DMS153 treated with DMSO at 0.1 percent for 48 hours (cell line): ENCODE results near the gene FDXR.
A peak's percentile ranks its signal among the peaks of the same experiment; 100 is the strongest.

ENCODE experiments used
- DNase-seq: peaks from one replicate; lab custom pipeline; 2025; ENCODE audit not compliant: unreplicated experiment; lab: John Stamatoyannopoulos, UW

FDXR gene

DNA sequence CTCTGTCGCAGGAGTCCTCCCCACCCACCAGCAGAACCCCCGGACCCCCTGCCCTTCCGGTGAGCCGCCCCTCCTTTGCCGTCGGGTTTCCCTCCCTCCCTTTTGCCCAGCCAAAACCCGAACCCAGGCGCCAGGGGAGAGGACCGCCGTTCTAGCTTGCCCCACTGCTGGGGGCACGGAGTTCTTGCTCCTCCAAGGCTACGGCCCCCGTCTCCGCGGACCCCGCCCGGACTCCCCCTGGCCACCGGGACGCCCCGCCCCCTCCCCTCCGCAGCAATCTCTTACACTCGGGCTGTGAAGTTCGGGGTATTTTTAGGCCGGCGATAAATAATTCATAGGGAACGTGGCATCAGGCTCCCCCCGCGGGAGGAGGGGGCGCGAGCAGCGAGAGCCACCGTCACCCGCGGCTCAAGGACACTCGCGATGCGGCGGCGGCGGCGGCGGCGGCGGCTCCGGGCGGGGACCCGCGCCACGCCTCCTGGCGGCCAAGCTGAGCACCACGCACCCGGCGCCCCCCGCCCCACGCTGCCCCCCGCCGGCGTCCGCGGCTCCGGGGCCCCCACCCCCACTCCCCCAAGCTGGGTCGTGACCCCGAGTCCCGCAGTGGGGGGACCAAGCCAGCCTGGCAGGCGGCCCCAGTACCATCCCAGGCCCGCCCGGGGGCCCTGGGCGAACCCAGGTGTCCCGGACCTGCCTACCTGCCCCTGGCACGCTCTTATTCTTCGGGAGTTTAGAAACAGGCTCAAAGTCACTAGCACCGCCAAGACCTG is 13.2 kb downstream of the FDXR start, which contains the start of gene GRIN2C:
TSS of gene GRIN2C (minus strand) at position 427 of the 770 bp plus-strand sequence. CDS start 4,793 bp downstream, outside the sequence.
- no peak for DNase-seq

DNA sequence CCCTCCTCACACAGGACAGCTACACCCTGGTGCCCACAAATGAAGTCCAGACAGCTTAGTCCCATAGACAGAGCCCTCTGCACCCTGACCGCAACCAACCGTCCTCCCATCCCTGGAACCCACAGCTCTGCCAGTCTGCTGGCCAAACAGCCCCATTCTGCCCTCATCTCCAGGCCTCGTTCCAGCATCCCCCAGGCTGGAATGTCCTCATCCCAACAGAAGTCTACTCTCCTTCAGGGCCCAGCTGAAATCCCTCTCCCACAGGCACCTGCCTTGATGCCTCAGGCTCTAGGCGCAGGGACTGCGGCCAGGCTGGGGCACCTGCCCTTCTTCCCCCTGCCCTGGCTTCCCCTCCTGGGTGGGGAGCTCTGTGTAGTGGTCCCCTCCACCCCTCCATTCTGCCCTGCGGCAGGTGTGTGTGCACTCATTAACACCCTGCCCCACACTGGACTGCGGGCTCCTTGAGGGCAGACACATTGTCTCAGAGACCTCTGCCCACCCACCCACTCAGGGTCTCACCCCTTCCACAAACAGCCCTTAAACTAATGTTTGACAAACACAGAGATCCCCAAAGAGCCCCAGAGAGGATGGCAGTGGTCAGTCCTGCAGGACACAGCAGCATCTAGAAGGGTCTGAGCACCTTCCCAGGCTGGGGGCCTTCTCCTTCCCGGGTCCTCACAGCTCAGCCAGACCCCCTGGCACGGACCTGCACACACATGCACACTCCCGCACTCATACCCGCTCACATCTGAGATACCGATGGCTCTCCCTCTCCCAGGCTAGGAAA is 13.9 kb downstream of the FDXR start:
- DNase-seq: no peak

DNA sequence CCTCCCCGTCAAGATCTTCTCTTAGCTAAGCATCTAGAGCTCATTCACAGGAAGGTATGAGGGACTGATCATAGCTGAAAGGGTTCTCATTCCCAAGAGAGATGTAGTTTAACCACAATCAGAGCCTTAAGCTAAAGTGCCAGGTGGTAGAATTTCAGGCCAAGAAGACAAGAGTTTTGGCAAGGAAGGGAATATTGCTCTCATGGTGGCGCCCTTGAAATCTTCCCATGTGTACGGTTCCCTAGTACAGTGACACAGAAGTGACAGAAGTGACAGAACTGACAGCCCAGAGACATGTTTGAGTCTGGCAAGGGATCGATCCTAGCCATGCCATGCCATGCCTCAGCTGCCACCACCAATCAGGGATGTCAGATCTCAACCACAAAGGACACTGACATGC is 15.6 kb downstream of the FDXR start:
- DNase-seq: no peak

DNA sequence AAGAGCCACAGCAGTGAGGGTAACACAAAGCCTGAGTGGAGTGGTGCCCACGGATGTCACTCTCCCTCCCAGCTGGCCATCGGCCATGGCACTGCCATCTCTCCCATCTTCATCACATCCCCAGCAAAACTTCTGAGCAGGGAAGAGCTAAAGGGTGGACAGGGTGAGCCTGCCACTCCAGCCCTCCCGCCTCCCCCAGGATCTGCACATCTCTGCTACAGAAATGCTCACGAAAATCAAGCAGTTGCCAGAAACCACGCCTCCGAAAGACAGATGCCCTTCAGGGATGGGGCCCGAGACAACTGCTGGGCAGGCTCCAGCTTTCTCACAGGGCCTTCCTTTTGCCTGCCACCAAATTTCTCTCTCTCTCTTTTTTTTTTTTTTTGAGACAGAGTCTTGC is 16.7 kb downstream of the FDXR start:
- no peak for DNase-seq

DNA sequence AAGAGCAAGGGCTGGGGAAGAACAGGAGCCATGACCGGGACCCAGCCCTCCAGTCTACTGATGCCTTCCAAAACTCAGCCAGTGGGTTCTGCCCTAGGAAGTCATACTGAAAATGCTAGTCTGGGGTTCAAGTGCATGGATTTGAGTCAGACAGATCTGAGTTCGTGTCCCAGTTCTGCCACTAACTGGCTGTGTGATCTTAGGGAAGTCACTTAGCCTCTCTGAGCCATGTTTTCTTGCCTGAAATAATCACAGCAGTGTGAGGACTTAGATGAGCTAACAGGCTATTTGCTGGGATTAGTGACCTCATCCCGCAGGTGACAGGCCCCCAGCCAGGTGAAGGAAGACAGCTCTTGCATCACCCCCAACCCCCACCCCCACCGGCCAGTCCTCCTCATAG is 17.5 kb downstream of the FDXR start:
- no peak for DNase-seq

DNA sequence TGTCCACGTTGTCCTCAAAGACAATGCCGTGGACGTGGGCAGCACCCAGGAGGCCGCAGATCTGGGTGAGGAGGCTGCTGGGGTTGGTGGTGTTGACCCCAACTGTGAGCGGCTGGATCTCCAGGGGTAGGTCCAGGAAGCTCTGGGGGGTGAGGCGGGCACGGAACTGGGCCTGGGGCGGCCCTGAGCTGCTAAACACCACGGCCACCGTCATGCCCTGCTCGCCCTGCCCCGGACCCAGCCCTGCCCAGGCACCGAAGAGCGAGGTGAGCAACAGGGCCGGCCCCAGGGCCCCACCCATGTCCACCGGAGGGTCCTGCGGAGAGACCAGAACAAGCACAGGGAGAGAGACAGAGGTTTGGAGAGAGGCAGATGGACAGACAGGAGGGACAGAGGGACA is 18.0 kb downstream of the FDXR start:
- DNase-seq: no peak

DNA sequence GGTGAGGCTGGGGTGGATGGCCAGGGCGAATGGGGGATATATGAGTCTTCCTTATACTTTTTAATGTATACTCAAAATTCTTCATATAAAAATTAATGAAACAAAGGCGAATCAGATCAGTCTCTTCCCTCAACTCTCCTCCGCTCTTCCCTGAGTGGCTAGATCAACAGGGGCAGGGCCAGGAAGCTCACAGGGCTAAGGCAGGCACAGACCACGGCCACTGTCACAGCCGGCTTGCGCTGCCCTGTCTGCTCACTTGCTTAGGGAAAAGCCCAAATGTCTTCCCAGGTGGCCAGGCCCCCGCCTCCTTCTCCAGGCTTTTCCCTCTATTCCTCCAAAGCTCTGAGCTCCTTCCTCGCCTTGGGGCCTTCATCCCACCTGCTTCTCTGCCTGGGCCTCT is 19.1 kb downstream of the FDXR start:
- DNase-seq: no peak

DNA sequence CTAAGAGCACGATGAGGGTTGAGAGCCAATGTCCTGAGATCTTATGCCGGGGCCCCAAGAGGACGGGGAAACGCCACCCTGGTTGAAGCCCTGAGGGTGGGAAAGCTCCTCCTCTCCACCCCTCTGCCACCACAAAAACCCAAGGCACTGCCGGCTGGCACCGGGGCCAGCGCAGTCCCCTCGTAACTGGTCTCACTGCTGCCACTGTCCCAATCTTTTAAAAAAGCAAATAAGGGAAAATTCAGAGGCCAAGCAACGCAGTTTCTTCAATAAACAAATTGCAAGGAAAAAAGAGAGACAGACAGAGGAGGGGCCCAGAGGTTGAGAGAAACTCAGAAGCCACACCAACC is 19.8 kb downstream of the FDXR start:
- no peak for DNase-seq

DNA sequence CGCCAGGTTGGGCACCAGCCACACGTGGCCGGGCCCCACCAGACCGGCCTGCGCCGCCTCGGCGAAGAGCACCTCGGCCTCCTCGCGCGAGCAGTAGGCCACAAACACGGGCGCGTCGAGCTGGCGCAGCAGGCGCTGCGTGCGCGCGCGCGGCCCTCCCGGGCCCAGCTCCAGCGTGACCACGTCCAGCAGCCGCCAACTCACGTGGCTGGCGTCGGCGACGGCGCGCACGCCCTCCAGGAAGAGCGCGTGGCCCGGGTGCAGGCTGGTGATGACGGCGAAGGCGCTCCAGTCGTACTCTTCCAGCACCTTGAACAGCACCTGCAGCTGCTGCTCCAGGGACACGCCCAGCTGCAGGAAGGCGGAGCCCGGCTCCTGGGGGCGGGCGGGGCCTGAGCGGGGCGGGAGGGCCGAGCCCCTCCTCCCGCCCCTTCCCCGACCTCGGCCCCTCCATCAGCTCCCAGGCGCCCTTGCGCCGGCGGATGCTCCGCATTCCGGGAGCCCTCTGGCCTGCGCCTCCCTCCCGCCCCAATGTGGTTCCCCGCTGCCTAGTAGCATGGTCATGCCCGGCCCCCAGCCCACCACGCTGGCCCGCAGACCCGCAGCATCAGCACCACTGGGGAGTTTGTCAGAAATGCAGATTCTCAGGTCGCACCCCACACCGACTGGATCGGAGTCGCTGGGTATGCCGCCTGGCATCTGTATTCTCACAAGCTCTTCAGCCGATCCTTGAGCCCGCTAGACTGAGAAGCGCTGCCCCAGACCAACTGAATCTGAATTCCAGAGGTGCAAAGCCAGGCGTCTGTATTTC is 20.4 kb downstream of the FDXR start:
- DNase-seq: peak; percentile 86

DNA sequence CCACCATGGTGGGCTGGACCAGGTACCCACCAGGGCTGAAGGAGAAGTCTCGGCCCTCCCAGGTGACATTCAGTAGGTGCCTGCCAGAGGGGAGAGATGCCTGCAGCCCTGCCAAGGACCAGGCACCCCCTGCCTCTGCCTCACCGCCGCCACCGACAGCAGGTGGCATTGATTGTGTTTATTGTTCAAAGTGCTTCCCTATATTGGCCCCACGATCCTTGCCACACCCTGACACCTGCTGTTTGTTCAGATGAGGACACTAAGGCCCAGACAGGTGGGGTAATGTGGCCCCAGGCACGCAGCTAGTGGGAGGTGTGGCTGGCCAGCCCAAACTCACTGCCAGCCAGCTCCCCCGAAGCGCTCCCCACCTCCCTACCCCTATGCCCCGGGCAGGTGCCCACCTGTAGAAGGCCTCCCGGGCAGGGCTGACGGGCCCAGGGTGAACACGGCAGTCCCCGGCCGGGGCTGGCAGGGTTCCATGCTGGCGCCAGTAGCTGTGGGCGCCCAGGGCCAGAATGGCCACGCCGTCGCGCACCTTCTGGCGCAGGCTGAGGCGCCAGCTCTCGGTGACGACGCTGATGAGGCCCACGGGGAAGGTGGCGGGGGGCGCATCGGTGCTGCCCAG is 21.1 kb downstream of the FDXR start:
- peak; percentile 38 for DNase-seq

DNA sequence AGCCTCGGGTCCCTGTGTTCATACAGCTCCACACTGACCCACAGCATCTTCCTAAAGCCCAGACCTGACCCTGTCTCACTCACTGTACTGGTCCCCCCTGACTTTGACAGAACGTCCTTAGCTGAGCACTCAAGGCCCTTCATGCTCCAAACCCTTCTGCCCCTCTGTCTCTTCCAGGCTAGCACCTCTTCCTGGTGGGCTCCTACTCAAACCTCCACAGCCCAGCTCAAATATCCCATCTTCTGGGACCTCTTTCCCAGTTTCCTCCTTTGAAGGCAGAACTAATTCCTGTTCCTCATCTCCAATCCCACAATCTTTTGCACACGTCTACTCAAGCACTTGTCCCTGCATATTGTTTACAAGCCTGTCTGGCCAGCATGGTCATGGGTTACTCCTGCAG is 21.9 kb downstream of the FDXR start:
- no peak for DNase-seq

DNA sequence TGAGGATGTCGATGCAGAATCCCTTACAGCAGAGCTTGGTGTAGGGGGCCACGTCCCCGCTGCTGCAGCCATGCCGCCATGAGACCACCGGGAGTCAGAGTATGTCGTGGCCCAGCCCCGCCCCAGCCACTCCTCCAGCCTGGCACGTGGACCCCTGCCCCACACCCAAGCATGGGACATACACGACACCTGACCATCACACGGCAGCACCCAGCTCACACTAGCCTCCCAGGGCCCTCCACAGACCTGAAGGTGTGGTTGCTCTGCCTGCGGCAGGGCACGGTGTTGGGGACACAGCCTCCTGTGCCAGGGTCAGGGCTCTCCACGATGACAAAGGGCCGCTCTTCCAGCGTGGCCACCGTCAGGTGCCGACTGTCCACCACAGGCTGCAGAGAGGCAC is 22.5 kb downstream of the FDXR start:
- DNase-seq: no peak

DNA sequence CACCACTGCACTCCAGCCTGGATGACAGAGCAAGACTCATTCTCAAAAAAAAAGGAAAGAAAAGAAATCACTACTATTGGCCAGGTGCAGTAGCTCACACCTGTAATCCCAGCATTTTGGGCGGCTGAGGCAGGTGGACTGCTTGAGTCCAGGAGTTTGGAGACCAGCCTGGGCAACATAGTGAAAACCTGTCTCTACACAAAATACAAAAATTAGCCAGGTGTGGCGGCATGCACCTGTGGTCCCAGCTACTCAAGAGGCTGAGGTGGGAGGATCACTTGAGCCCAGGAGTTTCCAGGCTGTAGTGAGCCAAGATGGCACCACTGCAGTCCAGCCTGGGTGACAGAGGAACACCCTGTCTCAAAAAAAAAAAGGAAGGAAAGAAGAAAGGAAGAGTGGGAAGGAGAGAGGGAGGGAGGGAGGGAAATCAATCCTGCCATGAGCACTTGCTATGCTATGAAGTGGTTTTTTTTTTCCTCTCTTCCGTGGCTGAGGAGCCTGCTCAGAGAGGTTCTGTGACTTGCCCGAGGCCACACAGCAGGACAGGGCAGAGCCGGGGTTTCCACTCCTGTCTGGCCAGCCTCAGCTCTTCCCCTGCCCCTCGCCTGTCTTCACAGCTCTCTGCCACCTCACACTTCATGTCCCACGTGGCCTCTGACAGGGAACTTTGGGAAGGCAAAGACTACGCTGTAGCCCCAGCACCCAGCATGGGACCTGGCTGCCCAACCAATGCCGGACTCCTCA is 24.0 kb downstream of the FDXR start:
- no peak for DNase-seq

DNA sequence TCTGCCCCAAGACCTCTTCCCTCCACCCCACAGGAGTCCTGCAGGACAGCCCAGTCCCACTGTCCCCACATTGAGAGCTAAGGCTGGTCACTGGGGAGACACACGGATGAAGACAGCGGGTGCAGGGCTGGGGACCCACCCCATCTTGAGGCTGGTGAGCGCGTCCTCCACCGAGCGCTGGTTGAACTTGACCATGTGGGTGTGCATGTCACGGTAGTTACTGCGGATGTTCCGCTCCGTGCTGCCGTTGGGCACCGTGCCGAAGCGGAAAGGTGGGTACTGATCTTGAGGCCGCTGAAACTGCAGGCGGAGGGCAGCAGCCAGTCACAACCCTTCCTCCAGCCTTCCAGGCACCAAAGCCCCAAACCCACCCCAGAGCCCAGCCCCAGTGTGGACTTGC is 26.2 kb downstream of the FDXR start:
- no peak for DNase-seq

DNA sequence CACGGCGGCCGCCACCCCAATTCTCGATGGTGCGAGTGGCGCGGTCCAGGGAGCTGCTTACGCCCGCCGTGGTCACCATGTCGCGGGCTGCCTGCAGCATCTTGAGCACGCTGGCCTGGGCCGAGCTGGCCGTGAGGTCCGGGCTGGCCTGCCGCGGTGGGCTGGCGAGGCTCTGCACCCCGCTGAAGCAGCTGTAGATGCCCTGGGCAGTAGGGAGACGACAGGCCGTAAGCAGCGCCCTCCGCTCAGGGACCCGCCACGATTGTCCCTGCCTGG is 29.5 kb downstream of the FDXR start:
- DNase-seq: no peak

DNA sequence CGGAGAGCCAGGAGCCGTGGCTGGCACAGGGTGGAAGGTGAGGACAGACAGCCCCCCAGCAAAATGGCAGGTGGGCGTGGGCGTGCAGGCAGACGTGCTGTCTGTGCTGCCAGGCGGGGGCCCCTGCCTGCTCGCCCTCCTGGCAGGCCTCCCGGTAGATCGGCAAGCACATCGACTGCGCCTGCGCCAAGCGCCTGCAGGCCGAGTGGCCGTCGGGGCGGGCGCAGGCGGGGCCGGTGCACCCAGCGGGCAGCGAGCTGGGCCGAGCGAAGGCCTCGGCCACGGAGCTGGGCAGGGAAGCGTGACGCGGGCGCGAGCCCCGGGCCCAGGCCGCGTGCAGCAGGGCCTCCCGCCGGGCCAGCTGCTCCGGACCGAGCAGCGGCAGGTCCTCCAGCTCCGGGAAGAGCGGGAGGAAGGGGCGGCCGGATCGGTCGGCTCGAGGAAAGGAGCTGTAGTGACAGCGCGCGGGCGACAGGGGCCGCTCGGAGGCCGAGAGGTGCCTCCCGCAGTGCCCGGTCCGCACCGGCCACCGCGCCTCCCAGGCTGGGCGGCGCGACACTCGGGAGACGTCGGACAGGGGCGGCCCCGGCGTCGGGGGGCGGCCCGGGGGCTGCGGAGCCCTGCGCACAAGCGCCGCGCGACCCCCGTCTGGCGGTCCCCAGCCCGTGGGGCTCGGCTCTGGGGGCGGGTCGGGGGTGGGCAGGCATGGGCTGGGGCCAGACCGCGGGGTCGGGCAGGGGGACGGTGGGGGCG is 30.0 kb downstream of the FDXR start:
- DNase-seq: peak; percentile 42

DNA sequence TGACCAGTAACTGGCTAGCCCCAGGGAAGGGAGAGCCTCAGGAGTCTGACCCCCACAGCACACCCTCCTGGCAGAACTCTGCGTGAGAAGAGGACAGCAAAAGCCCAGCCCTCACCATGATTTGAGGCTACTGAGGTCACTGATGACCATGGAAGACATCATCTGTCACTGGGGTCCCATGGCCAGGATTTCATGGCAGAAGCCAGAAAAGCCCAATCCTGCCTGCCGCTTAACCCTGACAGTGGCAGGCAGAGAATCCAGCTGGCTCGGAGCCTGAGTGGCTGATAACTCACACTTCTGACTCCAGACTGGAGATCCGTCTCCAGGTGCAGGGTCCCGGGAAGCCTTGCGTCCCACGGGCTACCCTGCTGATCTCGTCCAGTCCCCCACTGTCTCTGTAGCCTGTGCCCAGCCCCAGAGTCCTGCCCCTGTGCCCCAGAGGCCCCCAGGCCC is 30.6 kb downstream of the FDXR start:
- DNase-seq: no peak

DNA sequence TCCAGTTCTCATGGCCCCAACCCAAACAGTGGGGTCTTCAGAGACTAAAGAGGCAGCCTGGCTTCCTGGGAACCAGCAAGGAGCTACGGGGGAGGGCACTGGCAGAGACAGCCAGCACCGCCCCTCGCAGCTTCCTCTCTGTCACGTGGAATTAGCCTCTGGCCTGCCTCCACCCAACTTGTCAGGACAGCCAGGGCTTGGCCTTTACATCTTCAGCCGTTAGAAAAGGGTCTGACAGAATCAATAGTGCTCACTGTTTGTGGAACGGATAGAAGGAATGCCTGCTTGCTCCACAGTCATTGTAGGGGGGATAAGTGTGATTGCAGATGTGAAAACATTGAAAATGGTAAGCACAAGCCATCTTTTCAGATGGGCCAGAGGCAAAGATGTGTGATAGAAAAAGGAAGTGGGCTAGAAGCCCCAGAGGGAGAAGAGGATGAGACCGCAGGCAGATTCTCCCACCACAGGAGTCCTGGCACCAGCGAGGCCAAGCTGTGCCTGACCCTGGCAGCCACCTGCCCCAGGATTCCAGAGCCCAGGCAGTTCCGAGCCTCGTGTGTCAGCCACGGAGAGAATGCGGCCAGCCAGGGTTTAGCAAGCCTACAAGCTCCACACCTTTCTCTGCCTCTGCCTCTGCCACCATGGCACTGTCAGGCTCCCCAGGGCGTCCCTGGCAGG is 31.7 kb downstream of the FDXR start:
- no peak for DNase-seq
